NCI-H748 (cell line): Measurements from ENCODE around the gene VAT1L.

Experiments used
- DNase-seq: peaks from one replicate; lab custom pipeline; 2025; ENCODE audit not compliant: unreplicated experiment; lab: John Stamatoyannopoulos, UW

The VAT1L gene

DNA sequence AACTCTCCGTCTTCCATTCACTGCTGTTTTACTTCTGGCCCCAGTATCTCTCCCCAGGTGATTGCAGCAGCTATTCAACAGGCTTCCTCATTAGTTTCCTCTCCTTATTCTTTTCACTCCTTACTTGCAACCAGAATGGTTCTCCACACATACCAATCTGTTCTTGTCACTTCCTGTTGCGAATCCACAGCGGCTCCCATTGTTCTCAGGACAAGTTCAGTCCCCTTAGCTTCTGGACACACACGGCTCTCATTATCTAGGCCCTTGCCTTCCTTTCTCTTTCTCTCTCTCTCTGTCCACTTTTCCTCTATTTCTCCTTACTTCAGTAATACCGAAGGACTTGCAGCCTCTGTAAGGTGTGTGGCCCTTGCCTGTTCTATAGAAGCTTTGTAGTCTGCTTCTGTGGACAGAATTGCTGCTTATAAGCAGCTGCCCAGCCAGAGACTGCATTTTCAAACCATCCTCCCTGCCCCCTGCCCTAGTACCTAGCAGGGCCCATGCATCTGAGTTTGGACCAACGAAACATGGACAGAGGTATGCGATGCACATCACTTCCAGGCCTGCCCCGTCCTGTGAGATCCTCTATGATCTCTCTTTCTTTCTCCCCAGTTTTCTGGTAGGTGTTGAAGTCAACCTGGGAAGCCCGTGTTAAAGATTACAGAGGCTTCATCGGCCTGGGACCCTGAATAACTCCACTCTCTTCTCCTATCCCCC is 45.7 kb downstream of the VAT1L start:
- no peak for DNase-seq

DNA sequence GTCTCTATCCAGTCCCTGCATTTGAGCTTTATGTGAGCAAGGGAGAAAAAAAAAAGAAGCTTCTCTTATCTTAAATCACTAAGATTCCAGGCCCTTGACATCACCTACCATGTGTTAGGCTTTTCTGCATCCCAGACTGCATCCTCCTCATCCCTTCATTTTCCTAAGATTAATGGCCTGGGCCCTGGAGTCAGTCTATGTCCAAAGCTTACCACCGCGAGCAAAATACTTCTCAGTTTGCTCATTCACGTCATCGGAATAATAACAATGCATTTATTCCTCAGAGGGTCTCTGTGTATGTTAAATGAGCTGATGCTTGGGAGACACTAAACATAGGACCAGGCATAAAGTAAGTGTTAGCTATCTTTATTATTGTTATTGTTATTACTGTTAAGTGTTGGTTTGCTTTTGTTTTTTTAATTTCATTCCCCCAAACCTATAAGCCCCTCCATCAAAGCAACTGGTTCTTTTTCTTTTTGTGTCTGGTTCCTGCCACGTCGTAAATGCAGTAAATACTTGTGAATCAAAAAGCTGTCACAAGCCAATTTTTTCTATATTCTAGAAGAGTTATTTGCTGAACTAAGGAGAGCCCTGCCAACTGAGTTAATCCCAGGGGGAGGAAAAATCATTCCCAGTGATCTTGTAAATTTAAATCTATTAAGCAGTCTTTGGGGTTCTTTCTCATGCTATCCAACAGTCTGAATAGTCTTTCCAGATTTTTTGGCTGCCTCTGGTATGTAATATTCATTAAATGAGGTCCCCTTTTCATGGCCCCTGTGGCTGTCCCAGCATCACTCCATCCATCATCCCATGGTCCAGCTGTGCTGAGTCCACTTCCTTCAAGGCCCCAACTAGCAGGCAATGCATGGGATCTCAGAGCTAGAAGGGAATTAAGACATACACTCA is 46.5 kb downstream of the VAT1L start:
- no peak for DNase-seq

DNA sequence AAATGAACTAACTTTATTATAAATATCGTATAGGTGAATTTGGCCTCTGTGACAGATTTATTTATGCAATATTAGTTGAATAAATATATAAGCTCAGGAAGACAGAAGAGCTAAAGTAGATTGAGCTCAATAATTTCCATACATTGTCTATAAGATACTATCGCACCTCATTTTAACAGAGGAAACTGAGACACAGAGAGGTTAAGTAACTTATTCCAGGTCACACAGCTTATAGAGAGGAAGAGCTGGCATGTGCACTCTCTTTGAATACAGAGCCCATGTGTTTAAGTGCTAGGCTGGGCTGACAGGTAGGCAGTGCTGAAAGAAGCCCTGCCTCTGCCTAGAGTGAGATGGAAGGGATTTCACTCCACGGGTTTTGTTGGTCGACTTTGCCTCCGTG is 48.4 kb downstream of the VAT1L start:
- DNase-seq: no peak

DNA sequence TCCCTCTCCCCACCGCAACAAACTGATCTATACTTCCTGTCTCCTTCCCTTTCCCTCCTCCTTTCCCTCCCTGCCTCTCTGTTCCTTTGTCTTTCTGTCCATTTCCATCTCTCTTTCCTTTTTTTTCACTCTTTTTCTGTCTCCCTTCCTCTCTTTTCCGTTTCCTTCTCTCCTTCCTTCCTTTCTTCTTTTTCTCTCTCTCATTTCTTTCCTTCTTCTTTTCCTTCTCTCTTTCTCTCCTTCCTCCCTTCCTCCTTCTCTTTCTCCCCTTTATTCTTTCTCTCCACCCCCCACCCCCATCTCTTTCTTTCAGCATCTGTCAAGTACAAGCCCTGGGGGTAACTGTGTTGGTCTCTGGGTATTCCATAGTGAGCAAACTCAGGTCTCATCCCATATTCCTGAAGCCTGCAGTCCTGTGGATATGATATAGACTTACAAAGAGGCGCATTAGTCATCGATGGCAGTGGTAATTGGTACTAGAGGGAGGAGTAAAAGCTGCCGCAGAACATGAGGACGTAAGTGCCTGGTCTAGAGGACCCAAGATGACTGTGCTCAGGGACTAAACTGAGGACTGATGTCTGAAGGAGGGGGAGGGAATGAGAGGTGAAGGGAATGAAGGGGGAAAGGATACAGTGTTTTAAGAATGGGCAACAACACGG is 50.4 kb downstream of the VAT1L start:
- DNase-seq: no peak

DNA sequence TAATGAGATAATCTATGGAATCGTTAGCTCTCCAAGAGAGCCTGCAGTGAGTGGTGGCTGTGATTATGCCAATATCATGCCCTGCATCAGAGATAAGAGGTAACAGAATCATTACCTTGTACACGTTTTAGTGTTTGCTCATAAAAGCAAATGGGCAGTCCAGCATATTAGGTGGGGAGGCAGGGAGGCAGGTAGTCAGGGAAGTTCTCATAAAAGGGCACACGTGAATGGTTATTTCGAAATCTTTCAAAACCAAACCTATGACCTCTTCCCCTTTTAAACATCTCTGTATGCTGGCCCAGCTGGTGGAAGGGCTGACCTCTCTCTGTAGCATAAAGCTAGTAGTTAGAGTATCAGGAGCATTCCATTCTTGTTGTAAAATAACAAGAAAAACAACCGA is 51.7 kb downstream of the VAT1L start:
- DNase-seq: no peak

DNA sequence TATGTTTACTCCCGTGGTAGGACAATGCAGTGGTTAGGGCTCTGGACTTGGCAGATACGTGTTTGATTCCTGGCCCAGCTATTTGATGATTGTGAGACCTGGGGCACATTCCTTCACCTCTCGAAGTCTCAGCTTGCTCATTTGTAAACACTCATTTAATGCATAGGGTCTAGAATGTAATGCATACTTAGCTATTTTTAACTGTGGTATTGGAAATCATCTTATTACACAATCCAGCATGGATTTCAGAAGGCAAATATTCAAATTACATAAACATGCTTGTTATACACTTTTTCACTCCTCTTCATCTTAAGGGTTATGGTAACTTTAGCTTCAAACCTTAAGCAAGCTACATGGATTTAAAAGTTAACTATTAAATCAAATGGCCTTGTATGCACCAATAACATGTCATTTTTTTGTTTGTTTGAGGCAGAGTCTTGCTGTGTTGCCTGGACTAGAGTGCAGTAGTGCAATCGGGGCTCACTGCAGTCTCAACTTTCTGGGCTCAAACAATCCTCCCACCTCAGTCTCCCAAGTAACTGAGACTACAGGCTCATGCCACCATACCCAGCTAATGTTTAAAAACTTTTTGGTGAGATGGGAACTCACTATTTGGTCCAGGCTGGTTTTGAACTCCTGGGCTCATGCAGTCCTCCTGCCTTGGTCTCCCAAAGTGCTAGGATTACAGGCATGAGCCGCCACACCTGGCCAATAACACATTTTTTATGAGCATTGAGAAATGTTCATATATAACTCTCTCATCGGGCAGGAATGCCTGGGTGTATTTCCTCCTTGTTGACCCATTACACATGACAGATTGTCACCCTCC is 52.5 kb downstream of the VAT1L start:
- DNase-seq: no peak

DNA sequence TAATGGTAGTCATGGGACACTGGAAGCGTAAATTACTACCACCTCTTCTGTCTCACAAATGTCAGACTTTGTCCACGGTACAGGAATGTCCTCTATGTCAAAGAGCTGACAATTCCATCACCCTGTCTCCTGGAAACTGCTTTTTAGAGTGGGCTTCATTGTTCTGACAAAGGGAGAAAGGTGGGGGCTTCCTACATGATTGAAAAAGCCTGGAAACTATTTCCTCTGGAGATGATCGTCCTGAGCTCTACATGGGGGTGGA is 53.1 kb downstream of the VAT1L start:
- DNase-seq: no peak

DNA sequence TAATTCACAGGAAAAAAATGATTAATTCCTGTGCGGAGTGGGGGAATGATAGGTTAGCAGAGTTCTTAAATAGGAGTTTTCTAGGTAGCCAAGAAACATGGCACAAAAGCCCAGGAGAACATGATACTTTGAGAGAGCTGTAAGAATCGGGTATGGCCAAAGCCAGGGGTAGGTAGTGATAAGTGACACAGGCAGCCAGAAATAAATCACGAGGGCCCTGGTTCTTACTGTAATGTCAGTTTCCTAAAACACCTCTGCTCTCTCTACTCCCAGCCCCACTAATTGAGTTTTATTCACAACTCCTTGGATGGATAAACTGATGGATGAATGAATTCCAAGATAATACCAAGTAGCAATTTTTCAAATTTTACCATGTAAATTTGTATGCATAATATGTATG is 54.1 kb downstream of the VAT1L start:
- DNase-seq: no peak

DNA sequence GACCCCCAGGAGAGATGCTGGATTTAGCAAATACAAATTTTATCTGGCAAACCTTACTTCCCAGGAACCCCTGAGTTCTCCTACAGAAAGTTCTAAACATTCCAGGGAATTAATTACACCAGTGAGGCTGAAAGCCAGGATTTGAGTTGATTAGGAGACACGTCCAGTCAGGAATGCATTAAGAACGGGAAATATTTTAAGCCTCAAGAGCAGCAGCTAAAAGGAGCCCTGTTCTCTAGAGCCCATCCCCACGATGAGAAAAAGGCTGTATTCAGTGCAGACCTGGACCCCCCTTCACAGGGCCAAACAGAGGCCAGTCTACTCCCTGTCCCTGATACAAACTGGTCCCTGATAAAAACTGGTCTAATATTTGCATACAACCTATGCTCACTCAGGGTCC is 55.0 kb downstream of the VAT1L start:
- DNase-seq: no peak

DNA sequence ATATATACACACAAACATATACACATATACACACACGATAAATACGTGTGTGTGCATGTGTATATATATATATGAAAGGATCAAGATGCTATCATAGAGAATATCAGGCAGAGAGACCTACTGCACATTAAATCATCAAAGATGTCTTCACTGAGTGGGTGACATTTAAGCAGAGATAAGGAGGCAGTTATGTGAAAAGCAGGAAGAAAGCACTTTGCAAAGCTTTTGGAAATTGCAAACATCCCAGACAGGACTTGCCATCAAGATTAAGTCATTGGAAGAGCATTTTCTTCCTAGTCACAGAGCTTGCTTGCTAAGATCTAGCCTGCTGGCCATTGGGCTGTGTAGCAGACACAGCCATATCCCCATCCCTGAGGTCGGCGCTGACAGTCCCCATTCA is 56.4 kb downstream of the VAT1L start:
- DNase-seq: no peak

DNA sequence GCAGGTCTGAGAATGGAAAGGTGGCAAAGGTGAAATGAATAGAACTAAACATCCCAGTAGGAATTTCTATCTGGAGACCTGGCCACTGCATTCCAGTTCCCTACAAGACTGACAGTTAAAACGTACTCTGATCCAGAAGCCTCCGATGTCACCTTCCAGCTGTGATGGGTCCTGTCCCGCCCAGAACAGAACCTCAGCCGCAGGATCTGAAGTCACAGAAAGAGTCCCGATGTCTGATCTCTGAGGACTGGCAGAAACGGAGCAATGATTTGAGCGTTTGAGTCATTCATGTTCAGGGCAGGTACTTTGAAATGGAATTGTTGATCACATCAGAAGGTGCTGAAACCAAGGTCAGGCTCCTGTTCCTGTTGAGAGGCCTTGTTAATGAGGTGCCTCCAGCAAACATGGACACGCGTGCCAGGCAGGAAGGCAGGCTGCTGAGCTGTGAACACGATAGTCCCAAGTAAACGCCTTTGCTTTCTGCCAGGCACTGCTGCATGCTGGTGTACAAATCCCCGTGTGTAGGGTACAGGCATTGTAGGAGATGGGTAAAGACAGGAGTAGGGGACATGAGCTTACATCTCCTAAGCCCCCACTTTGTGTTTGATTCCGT is 61.4 kb downstream of the VAT1L start:
- no peak for DNase-seq

DNA sequence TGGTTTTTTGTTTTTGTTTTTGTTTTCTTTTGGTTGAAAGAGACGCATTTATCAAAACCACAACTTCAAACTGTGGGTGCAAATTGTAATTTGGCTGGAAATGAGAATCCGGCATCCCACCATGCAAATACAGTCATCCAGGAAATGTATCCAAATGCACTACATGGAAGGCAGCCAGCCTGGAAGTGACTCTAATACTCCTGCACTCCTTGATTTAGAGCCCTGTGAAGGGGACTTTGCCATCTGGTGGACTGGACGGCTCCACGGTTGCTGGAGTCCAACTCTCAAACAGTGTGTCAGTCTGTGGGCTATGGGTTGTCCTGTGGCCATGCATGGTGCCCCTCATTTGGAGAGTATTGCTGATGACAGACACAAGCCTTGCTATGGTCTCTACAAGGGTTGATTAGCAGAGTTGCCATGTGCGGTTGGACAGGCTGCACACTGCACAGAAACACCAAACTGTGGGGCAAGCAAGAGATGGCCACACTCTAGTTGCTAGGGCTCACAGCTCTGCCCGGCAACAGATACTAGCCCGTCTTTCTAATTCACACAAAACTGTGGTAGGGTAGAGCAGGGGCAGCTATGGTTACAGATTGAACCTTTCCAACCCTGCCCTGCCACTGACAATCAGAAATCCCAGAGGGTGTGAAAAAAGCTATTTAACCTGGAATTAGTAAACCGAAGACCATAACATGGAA is 62.4 kb downstream of the VAT1L start:
- no peak for DNase-seq

DNA sequence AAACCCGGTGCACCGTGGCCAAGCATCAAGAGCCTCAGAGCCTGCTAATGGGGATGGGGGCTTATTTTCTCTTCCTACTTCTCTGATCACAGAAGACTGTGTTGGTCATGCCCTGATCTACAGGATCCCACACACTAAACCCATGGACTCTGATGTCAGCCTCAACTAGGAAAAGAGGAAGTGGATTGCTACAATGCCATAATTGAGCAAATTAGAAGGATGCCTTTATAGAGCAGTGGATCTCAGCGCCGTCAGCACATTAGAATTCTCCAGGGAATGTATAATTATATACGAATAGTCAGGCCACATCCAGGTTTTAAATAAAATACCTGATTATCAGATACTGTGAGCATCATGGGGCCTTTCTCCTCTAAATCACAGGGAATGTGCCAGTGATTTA is 64.8 kb downstream of the VAT1L start:
- DNase-seq: no peak

DNA sequence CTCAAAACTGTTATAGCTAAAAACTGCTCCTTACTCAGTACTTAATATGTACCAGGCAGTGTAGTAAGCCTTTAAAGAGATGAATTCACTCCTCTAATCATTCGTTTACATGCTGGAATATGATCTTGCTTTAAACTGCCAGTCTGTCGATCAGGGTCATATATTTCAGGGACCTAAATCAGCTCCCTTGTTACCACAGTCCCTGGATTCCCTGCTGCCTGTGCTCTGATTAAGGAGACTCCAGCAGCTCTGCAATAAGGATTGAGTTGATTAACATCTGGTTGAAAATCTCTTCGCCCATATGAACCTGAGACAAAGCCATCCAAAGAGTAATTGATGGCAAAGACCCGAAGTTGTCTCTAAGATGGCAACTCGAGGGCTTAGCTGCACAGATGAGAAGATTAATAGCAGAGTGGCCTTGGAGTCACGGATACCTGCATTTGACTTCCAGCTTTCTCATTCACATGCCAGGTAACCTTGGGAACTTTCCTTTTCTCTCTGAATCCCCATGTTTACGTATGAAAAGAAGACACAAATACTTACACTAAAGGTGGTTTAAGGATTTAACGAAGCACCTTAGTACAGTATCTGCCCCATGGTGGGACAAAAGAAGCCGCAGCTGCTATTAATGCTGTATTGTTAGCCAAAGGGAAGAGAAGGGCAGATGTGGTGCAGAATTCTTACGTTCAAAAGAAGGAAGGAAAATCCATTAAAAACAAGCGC is 68.2 kb downstream of the VAT1L start:
- DNase-seq: no peak

DNA sequence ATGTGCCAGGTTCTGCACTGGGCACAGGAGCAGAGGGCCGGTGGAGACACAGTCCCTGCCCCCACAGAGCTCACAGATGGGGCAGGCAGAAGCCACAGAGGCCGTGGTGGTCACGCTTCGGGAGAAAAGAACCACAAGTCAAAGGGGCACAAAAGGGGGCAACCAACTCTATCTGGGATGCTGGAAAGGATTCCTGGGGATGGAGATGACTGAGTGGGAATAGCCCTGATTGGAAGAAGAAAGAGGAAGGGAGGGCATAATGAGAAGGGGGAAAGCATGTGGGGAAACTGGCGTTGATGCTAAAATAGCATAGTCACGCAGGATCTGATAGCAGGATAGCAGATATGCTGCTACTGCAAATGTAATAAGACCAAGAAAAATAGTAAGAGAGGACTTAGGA is 69.7 kb downstream of the VAT1L start:
- DNase-seq: no peak

DNA sequence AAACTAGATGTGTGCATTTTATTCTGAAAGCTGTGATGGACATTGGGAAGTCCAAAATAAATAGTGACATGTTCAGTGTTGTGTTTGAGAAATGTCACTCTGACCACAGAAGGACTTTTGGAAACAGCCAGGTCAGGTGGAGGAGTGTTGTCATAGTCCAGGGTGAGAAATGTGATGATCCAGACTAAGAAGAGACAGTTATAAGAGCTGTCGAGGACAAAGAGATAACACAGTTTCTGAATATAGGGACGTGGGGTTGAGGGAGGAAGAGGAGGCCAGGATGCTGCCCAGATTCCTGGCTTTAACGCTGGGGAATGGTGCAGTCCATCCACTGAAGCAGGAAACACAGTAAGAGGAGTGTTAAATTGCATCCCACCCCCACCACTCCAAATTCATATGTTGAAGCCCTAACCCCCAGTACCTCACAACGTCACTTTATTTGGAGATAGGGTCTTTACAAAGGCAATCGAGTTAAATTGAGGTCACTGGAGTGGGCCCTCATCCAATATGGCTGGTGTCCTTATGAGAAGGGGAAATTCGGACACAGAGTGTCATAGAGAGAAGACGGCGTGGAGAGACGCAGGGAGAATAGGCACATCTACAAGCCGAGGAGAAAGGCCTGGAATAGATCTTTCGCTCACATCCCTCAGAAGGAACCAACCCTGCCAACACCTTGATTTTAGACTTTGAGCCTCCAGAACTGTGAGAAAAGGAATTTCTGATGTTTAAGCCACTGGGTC is 71.3 kb downstream of the VAT1L start:
- DNase-seq: no peak

DNA sequence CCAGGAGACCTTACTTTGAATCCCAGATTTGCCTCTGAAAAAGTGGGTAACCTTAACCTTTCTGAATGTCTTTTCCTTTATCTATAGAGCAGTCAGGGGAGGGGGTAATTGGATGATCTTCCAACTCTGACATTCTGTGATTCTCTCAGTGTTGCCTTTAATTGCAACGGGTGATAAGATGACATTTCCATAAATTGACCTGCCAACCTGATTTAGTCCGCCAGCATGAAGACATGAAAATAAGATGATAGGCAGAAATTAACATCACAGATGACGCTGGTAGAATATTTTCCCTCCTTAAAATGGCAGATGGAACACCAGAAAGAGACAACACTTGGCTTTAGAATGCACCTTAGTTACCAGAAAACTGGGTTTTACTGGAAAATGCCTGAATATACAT is 72.6 kb downstream of the VAT1L start:
- DNase-seq: no peak

DNA sequence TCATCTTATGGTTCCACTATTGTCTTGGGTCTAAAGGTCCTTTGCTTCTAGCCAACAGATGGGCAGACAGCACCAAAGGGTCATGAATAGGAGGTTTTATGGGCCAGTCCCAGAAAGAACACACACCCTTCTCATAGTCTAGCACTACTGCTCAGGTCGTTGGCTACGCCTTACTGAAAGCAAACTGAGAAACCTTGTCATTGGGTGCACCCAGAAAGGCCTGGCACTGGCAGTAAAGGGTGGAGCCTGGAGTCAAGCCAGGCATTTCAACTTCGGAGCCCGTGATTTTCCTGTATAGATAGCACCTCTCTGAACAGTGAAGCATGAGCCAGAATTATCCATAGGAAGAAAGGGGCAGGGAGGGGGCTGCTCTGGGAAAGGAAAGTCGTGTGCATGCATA is 74.9 kb downstream of the VAT1L start:
- no peak for DNase-seq

DNA sequence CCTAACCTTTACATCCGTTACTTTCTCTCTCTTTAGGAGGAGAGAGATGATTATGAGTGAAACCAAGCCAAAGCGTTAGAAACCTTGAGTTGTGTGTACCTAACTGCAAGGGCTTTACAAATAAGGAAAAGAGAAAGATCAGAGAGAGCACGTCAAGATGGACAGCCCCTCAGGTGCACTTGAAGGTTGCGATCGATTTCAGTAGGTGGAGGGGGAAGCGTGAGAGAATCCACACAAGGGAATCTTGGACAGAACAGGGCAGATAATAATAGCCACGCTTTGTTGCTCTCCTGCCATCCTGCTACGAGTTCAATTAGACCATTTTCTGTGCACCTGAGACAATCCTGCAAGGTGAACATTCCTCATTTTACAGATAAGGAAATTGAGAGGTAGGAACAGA is 78.4 kb downstream of the VAT1L start:
- DNase-seq: no peak
